HCT116 (cell line): ENCODE data around the gene IGFBP4. TPM values are rescaled to one million over a fixed set of nuclear protein-coding genes. Genes with fewer than 3 reads are reported as not detected.

Experiments used
- ATAC-seq: fragments of 200-7000 bp; cut with Tn5 transposase; 2 replicates; pipeline ENCODE4 v1.9.1; 2020; ENCODE audit warnings: mild to moderate bottlenecking, moderate library complexity
- BruUV-seq: library from RNA; stranded (reverse); fragments of 400-500 nt; replicated peaks from 2 replicates; lab custom pipeline; 2021; lab: Mats Ljungman, UMichigan
- CTCF ChIA-PET: fragments of 300-600 bp; sonication (Branson Sonifier 250); formaldehyde crosslinking; loops from one replicate; lab custom pipeline; 2021; ENCODE audit warnings: antibody characterized with exemption; lab: Charles Lee
- POLR2A ChIA-PET: fragments of 300-600, 350-600 bp; sonication (Branson Sonifier 250); formaldehyde crosslinking; loops from one replicate; lab custom pipeline; 2021; ENCODE audit warnings: antibody characterized with exemption; lab: Charles Lee
- RAD21 ChIA-PET, 2 experiments: fragments of 300-600 bp; sonication (Branson Sonifier 250); formaldehyde crosslinking; loops; one replicate each; lab custom pipeline; 2023; ENCODE audit warnings: low total read pairs in 2 of 2; ENCODE audit not compliant: uncharacterized antibody in 2 of 2, unreplicated experiment in 2 of 2, low non-redundant PET in 1 of 2; lab: Charles Lee
- DNase-seq: peaks from one replicate; pipeline ENCODE4 v3.0.0-alpha.2; 2010; ENCODE audit warnings: low read depth, low spot score
- H2AFZ ChIP-seq: fragments of 200-600 bp; shearing (Covaris generic), sonication (generic); 2 replicates; pipeline ENCODE4 v1.6.1; 2017; ENCODE audit warnings: low read depth, mixed run types, mixed read lengths, antibody characterized with exemption, low read length; ENCODE audit not compliant: poor library complexity, severe bottlenecking
- H3K27ac ChIP-seq: 2 replicates; pipeline ENCODE4 v1.5.1; 2012; ENCODE audit warnings: low read depth, low read length
- H3K27me3 ChIP-seq: fragments of 200-600 bp; sonication (generic); 2 replicates; pipeline ENCODE4 v1.6.1; 2016; ENCODE audit warnings: mixed run types, low read length, mixed read lengths; ENCODE audit not compliant: insufficient read depth
- H3K36me3 ChIP-seq, 2 experiments: fragments of 200-500 bp in 1 of 2; fragments of 200-600 bp in 1 of 2; sonication (Bioruptor generic) in 1 of 2; sonication (generic) in 1 of 2; 2 replicates each; pipeline versions ENCODE4 v1.5.1 to v1.6.1; 2014 to 2016; ENCODE audit warnings: low read length in 2 of 2, inconsistent platforms in 1 of 2, mixed read lengths in 1 of 2, mixed run types in 1 of 2; ENCODE audit not compliant: insufficient read depth in 2 of 2, control insufficient read depth in 1 of 2
- H3K4me1 ChIP-seq, 2 experiments: fragments of 200-600 bp in 1 of 2; sonication (generic) in 1 of 2; 2 replicates each; pipeline versions ENCODE4 v1.5.1 to v1.6.1; 2012 to 2017; ENCODE audit warnings: low read length in 2 of 2, inconsistent platforms in 1 of 2, mild to moderate bottlenecking in 1 of 2, mixed read lengths in 1 of 2, mixed run types in 1 of 2, moderate library complexity in 1 of 2; ENCODE audit not compliant: insufficient read depth in 2 of 2, control insufficient read depth in 1 of 2
- H3K4me2 ChIP-seq: fragments of 200-600 bp; sonication (generic); 2 replicates; pipeline ENCODE4 v1.6.1; 2017; ENCODE audit warnings: mixed run types, low read length, mixed read lengths
- H3K4me3 ChIP-seq, 2 experiments: fragments of 200-600 bp in 1 of 2; sonication (generic) in 1 of 2; replicated peaks in 1 of 2; 2 replicates each; pipeline ENCODE4 v1.5.1; 2011 to 2016; ENCODE audit warnings: low read length in 2 of 2, control low read depth in 1 of 2, low read depth in 1 of 2, mild to moderate bottlenecking in 1 of 2, mixed read lengths in 1 of 2, mixed run types in 1 of 2
- H3K79me2 ChIP-seq: fragments of 200-600 bp; sonication (generic); 2 replicates; pipeline ENCODE4 v1.6.1; 2017; ENCODE audit warnings: mild to moderate bottlenecking, mixed run types, low read length, moderate library complexity, mixed read lengths; ENCODE audit not compliant: insufficient read depth
- H3K9ac ChIP-seq: fragments of 200-600 bp; sonication (generic); 2 replicates; pipeline ENCODE4 v1.6.1; 2016; ENCODE audit warnings: low read length, mixed read lengths
- H3K9me2 ChIP-seq: fragments of 200-600 bp; sonication (generic), shearing (Covaris generic); 2 replicates; pipeline ENCODE4 v1.6.1; 2017; ENCODE audit warnings: mixed run types, mild to moderate bottlenecking, moderate library complexity; ENCODE audit not compliant: insufficient read depth
- H3K9me3 ChIP-seq, 2 experiments: fragments of 200-500 bp in 1 of 2; fragments of 200-600 bp in 1 of 2; sonication (Bioruptor generic) in 1 of 2; sonication (generic) in 1 of 2; 2 replicates each; pipeline ENCODE4 v1.6.1; 2014 to 2017; ENCODE audit warnings: low read length in 2 of 2, mixed read lengths in 2 of 2, inconsistent platforms in 1 of 2, low read depth in 1 of 2, mild to moderate bottlenecking in 1 of 2, mixed run types in 1 of 2, moderate library complexity in 1 of 2; ENCODE audit not compliant: control insufficient read depth in 1 of 2, insufficient read depth in 1 of 2
- H4K20me1 ChIP-seq: fragments of 200-600 bp; sonication (generic), shearing (Covaris generic); 2 replicates; pipeline ENCODE4 v1.6.1; 2017; ENCODE audit warnings: mixed run types, mild to moderate bottlenecking, moderate library complexity; ENCODE audit not compliant: insufficient read depth
- ATF3 ChIP-seq: IDR thresholded peaks from 2 replicates; pipeline ENCODE4 v1.6.1; 2012
- CTCF ChIP-seq, 3 experiments: fragments of 200-600 bp in 1 of 3; sonication (generic) in 1 of 3; IDR thresholded peaks in 2 of 3; conservative IDR thresholded peaks in 1 of 3; 2 replicates each; pipeline ENCODE4 v1.5.1; 2012 to 2017; ENCODE audit warnings: low read depth in 2 of 3, low read length in 2 of 3, antibody characterized with exemption in 1 of 3, borderline replicate concordance in 1 of 3, control low read depth in 1 of 3, mild to moderate bottlenecking in 1 of 3, mixed read lengths in 1 of 3, mixed run types in 1 of 3, moderate library complexity in 1 of 3; ENCODE audit not compliant: insufficient read depth in 1 of 3
- EGR1 ChIP-seq: IDR thresholded peaks from 2 replicates; pipeline ENCODE4 v1.6.1; 2012; ENCODE audit warnings: low read depth
- ELF1 ChIP-seq: IDR thresholded peaks from 2 replicates; pipeline ENCODE4 v1.6.1; 2012; ENCODE audit warnings: low read depth, borderline replicate concordance
- EZH2phosphoT487 ChIP-seq: fragments of 200-600 bp; IDR thresholded peaks from 2 replicates; pipeline ENCODE4 v1.6.1; 2018; ENCODE audit warnings: antibody characterized with exemption, borderline replicate concordance
- JUND ChIP-seq: IDR thresholded peaks from 2 replicates; pipeline ENCODE4 v1.6.1; 2012
- MAX ChIP-seq: IDR thresholded peaks from 2 replicates; pipeline ENCODE4 v1.6.1; 2012
- POLR2AphosphoS5 ChIP-seq: IDR thresholded peaks from 2 replicates; pipeline ENCODE4 v1.6.1; 2011; ENCODE audit warnings: mild to moderate bottlenecking, low read depth, low read length, moderate library complexity
- REST ChIP-seq: IDR thresholded peaks from 2 replicates; pipeline ENCODE4 v1.6.1; 2012; ENCODE audit warnings: low read depth
- SP1 ChIP-seq: IDR thresholded peaks from 2 replicates; pipeline ENCODE4 v1.6.1; 2012; ENCODE audit warnings: low read depth
- SRF ChIP-seq: IDR thresholded peaks from 2 replicates; pipeline ENCODE4 v1.6.1; 2012; ENCODE audit warnings: low read depth
- TCF7L2 ChIP-seq: IDR thresholded peaks from 2 replicates; pipeline ENCODE4 v1.7.0; 2011; ENCODE audit warnings: borderline replicate concordance, inconsistent platforms; ENCODE audit not compliant: insufficient read depth, insufficient read length; ENCODE audit errors: extremely low read depth
- ZBTB33 ChIP-seq: IDR thresholded peaks from 2 replicates; pipeline ENCODE4 v1.6.1; 2011; ENCODE audit warnings: mild to moderate bottlenecking, low read length, moderate library complexity; ENCODE audit not compliant: insufficient replicate concordance; ENCODE audit errors: extremely low read depth
- ZNF274 ChIP-seq: fragments of 200-500 bp; sonication (Bioruptor generic); IDR thresholded peaks from 2 replicates; pipeline ENCODE4 v1.6.1; 2014; ENCODE audit warnings: mild to moderate bottlenecking, low read depth, low read length, inconsistent platforms
- intact Hi-C: fragments of 100-400 bp; cut with micrococcal nuclease; formaldehyde crosslinking; loops from 2 replicates; pipeline ENCODE4 v1.10.0; 2022
- total RNA-seq: library from RNA; stranded (reverse); gene quantifications from one replicate; pipeline ENCODE4 v1.2.1, GENCODE V29; 2021; ENCODE audit not compliant: unreplicated experiment

The IGFBP4 gene
- total RNA-seq, 1 experiment from 2014 or later, result 2.0 TPM

- no peak overlapping the region for H3K27ac ChIP-seq
- no peak overlapping the region for H2AFZ ChIP-seq
- no TSS peak for BruUV-seq
- no peak overlapping the region for H3K4me2 ChIP-seq
- ChIA-PET RAD21 (no interaction called here), POLR2A (interaction anchor here (1.0 to 1.4 kb wide), 2 partner anchors 62 to 1217 kb away, joined by 3 to 5 read pairs; partner anchors contain the start of gene EIF1), CTCF (interaction anchor here (1.3 kb wide), 1 partner anchor 22 kb away, joined by 6 read pairs; no protein-coding TSS in a partner anchor)
- peaks cover 5 to 35% of the 10 kb centered on the region in 2 experiments; a peak in 3 of 4 replicates for H3K4me1 ChIP-seq
- H3K27me3 ChIP-seq, result no peaks in the 10 kb centered on the region
- H3K79me2 ChIP-seq, result no peaks in the 10 kb centered on the region
- H3K9me2 ChIP-seq, result no peaks in the 10 kb centered on the region
- DNase-seq, result no peak
- TF ChIP-seq CTCF (IDR thresholded peaks at IDR 0.05 in 2 of 3, conservative IDR thresholded peaks at IDR 0.05 in 1 of 3; ENCODE audit: borderline replicate concordance in 1 of 3, insufficient read depth in 1 of 3, low read depth in 2 of 3, low read length in 2 of 3) (no peak), POLR2AphosphoS5 (no peak), EGR1 (no peak), ELF1 (no peak), MAX (no peak), JUND (no peak), EZH2phosphoT487 (no peak), REST (no peak), ZBTB33 (no peak), TCF7L2 (no peak), SRF (no peak), ZNF274 (no peak), ATF3 (no peak), SP1 (no peak)
- TF ChIP-seq, all 23 proteins: peak for 0
- no peaks in the 10 kb centered on the region for H4K20me1 ChIP-seq
- H3K36me3 ChIP-seq, result no peaks in the 10 kb centered on the region
- H3K4me3 ChIP-seq, result no peak overlapping the region
- no peaks in the 10 kb centered on the region for H3K9me3 ChIP-seq
- ATAC-seq, result no peak
- intact Hi-C loops, result no loop called here
- H3K9ac ChIP-seq, result no peak overlapping the region
Measured at GRCh38 chr17:40470932-40471828, 27.9 kb downstream of the IGFBP4 start.
